Kidney epithelial cell (primary cell): ENCODE data around the gene MYO1D. TPM values are rescaled to one million over a fixed set of nuclear protein-coding genes. Genes with fewer than 3 reads are reported as not detected.

ENCODE experiments used
- DNase-seq: peaks from one replicate; pipeline ENCODE4 v3.0.0-alpha.2; 2010; ENCODE audit warnings: low read depth
- H3K27me3 ChIP-seq: 2 replicates; pipeline ENCODE4 v1.6.0; 2011; ENCODE audit warnings: low read length; ENCODE audit not compliant: control insufficient read depth, insufficient read depth
- H3K36me3 ChIP-seq: 2 replicates; pipeline ENCODE4 v1.5.1; 2011; ENCODE audit warnings: low read length; ENCODE audit not compliant: control insufficient read depth, insufficient read depth
- H3K4me3 ChIP-seq: 2 replicates; pipeline ENCODE4 v1.5.1; 2011; ENCODE audit warnings: low read depth, mild to moderate bottlenecking, control low read depth, low read length
- CTCF ChIP-seq: IDR thresholded peaks from 2 replicates; pipeline ENCODE4 v1.5.1; 2011; ENCODE audit warnings: mild to moderate bottlenecking, moderate library complexity, low read length, control low read depth, inconsistent platforms; ENCODE audit not compliant: insufficient read depth, poor library complexity, severe bottlenecking
- total RNA-seq: library from RNA; depleted of rRNA; stranded (reverse); fragments of >200 nt; gene quantifications from 2 replicates; pipeline ENCODE4 v1.2.3, GENCODE V29; 2015

Gene MYO1D
- total RNA-seq, 1 donor from 2014 or later = 95.5 TPM

- TF ChIP-seq CTCF = no peak
- no peaks in the 10 kb centered on the region for H3K27me3 ChIP-seq
- DNase-seq = no peak
- H3K36me3 ChIP-seq = no peaks in the 10 kb centered on the region
- no peak overlapping the region for H3K4me3 ChIP-seq
Observed at GRCh38 chr17:32591405-32591804, 285.5 kb downstream of the MYO1D start.

DNA sequence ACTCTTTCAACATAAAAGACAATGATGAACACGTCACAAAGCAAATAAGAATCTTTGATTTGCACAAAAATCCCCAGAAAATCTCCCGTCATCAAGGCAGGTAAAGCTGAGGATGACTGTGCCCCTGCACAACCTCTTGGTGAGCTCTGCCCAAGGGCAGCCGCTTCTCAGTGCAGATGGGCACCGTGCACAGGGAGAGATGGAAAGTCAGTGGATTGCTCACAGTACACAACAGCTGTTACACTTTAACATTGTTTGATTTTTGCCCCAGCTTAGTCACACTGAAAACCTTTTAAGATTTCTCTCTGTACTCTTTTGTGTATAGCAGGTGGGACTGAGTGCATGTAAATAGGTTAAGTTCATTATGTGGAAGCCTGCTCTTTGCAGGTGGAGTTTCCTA is 285.9 kb downstream of the MYO1D start:
- Histone ChIP-seq H3K27me3 (no peaks in the 10 kb centered on the region), H3K4me3 (no peak overlapping the region), H3K36me3 (no peaks in the 10 kb centered on the region)
- TF ChIP-seq CTCF = no peak
- no peak for DNase-seq

DNA sequence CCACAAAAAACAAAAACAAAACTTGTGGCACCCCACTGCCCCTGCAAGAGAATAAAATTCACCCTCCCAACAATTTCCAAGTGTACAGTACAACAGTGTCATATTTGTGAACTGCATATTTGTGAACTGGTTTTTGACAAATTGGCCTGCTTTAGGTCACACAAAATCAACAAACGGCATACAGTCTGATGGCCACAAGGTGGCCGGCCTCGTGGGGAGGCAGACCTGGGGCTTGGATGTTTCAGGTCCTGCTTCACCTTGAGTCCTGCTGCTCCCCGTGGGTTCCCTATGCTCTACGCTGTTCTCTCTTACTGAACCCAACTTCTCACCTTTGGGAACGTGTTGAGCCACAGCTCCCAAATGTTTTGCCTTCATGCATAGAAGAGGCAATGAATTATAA is 287.9 kb downstream of the MYO1D start:
- H3K27me3 ChIP-seq = no peaks in the 10 kb centered on the region
- DNase-seq = no peak
- no peak overlapping the region for H3K4me3 ChIP-seq
- TF ChIP-seq CTCF = peak; percentile 13
- no peaks in the 10 kb centered on the region for H3K36me3 ChIP-seq

DNA sequence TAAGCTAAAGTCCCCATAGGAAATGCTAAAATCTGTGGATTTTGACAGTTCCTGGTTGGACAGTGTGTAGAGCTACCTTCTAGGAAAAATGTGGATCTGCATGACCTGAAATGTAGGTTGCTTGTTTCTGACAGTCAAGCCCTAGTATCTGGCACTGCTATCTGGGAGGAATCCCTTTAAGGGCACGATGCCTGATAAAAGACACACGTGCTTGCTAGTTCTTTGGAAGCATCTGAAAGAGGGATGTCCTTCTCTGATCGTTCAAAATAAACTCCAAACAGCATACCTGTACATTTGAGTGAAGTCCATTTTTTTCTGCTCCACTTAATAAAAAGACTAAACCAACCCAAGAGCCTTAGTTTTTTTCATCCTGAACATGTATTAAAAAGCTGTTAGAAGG is 288.8 kb downstream of the MYO1D start:
- no peak for TF ChIP-seq CTCF
- Histone ChIP-seq H3K36me3 (no peaks in the 10 kb centered on the region), H3K4me3 (no peak overlapping the region), H3K27me3 (no peaks in the 10 kb centered on the region)
- no peak for DNase-seq

- Histone ChIP-seq H3K36me3 (no peaks in the 10 kb centered on the region), H3K4me3 (no peak overlapping the region), H3K27me3 (no peaks in the 10 kb centered on the region)
- no peak for TF ChIP-seq CTCF
- no peak for DNase-seq
Observed at GRCh38 chr17:32586666-32587065, 290.3 kb downstream of the MYO1D start.

DNA sequence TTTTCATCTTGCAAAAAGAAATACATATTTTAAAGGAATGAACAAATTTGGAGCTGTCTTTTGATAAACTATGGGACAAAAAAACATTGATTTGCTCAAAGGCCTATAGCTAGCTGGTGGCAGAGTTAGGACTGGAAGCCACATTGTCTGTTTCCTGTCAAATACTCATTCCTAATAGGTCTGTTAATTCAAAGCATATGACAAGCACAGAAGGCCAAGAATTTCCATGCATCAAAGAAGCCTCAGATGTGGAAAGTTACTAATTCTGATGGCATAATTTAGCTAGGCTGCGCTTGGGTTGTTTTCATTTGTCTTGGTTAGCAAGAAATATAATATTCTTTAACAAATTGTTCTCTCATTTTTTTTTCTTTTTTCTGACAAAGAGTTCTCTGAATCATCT is 292.1 kb downstream of the MYO1D start:
- no peak for TF ChIP-seq CTCF
- no peaks in the 10 kb centered on the region for H3K27me3 ChIP-seq
- H3K4me3 ChIP-seq = no peak overlapping the region
- no peak for DNase-seq
- no peaks in the 10 kb centered on the region for H3K36me3 ChIP-seq
